Thoracic aorta (tissue), 2 donors: ENCODE measurements around the gene PPP2R2D. TPM values are rescaled to one million over a fixed set of nuclear protein-coding genes. Genes with fewer than 3 reads are reported as not detected.

Experiments
- ATAC-seq: fragments of 150-250 bp; one replicate; pipeline ENCODE4 v1.8.0; 2017; ENCODE audit warnings: low read depth; ENCODE audit not compliant: insufficient number of reproducible peaks, low FRiP score
- DNase-seq: peaks from one replicate; pipeline ENCODE4 v3.0.0-alpha.2; 2020; ENCODE audit warnings: low spot score
- H3K27ac ChIP-seq, 2 donors: fragments of 200-600 bp; sonication (generic); 1 replicate in 1 of 2; 2 replicates in 1 of 2; pipeline ENCODE4 v1.5.1; 2016; ENCODE audit warnings: mild to moderate bottlenecking in 2 of 2, moderate library complexity in 2 of 2
- H3K27me3 ChIP-seq: fragments of 200-600 bp; sonication (generic); replicated peaks from 2 replicates; pipeline ENCODE4 v1.6.0; 2016; ENCODE audit warnings: mild to moderate bottlenecking; ENCODE audit not compliant: insufficient read depth
- H3K36me3 ChIP-seq: fragments of 200-600 bp; sonication (generic); one replicate; pipeline ENCODE4 v1.5.1; 2016
- H3K4me1 ChIP-seq, 2 donors: fragments of 200-600 bp; sonication (generic); 1 replicate in 1 of 2; 2 replicates in 1 of 2; pipeline versions ENCODE4 v1.5.1 to v1.6.0; 2016; ENCODE audit warnings: low read depth in 2 of 2, mild to moderate bottlenecking in 1 of 2; ENCODE audit not compliant: control insufficient read depth in 1 of 2
- H3K4me3 ChIP-seq: fragments of 200-600 bp; sonication (generic); 2 replicates; pipeline ENCODE4 v1.5.1; 2016; ENCODE audit warnings: mild to moderate bottlenecking
- H3K9me3 ChIP-seq: fragments of 200-600 bp; sonication (generic); 2 replicates; pipeline ENCODE4 v1.5.1; 2016
- CTCF ChIP-seq: fragments of 200-600 bp; sonication (generic); IDR thresholded peaks from one replicate; pipeline ENCODE4 v1.5.1; 2019; ENCODE audit warnings: antibody characterized with exemption
- total RNA-seq, 2 donors: library from RNA; depleted of rRNA; stranded (reverse); fragments of >200 nt; gene quantifications; one replicate each; pipeline versions ENCODE4 v1.1.0 to v1.2.3, GENCODE V29; 2016

PPP2R2D gene
- total RNA-seq, 2 donors from 2014 or later, result 23.0 to 34.1 TPM

GRCh38 chr10:131942455-131942854 lies 41.6 kb downstream of the PPP2R2D start:
- Histone ChIP-seq H3K27ac (no peak overlapping the region), H3K27me3 (no peaks in the 10 kb centered on the region), H3K4me1 (peaks cover 11 to 29% of the 10 kb centered on the region in 2 donors), H3K9me3 (no peaks in the 10 kb centered on the region), H3K4me3 (no peak overlapping the region), H3K36me3 (peaks cover 23% of the 10 kb centered on the region)
- ATAC-seq (no peak), DNase-seq (no peak)
- no peak for TF ChIP-seq CTCF

- Histone ChIP-seq H3K27me3 (no peaks in the 10 kb centered on the region), H3K4me3 (no peak overlapping the region), H3K36me3 (peaks cover 26% of the 10 kb centered on the region), H3K9me3 (no peaks in the 10 kb centered on the region), H3K4me1 (peaks cover 11 to 29% of the 10 kb centered on the region in 2 donors), H3K27ac (no peak overlapping the region)
- ATAC-seq (no peak), DNase-seq (no peak)
- TF ChIP-seq CTCF, result no peak
These were observed 42.4 kb downstream of the PPP2R2D start for GRCh38 chr10:131943021-131943814.

GRCh38 chr10:131944412-131944811 lies 43.6 kb downstream of the PPP2R2D start:
- Histone ChIP-seq H3K27ac (no peak overlapping the region), H3K9me3 (no peaks in the 10 kb centered on the region), H3K4me3 (no peak overlapping the region), H3K4me1 (peaks cover 11 to 29% of the 10 kb centered on the region in 2 donors), H3K27me3 (no peaks in the 10 kb centered on the region), H3K36me3 (peaks cover 30% of the 10 kb centered on the region)
- no peak for ATAC-seq
- no peak for TF ChIP-seq CTCF
- no peak for DNase-seq

- DNase-seq, result no peak
- no peaks in the 10 kb centered on the region for H3K9me3 ChIP-seq
- TF ChIP-seq CTCF, result no peak
- peak overlapping the region; percentile 57 for H3K4me3 ChIP-seq
- peak overlapping the region; percentile 78 to 89 for H3K27ac ChIP-seq
- peaks cover 31% of the 10 kb centered on the region for H3K36me3 ChIP-seq
- peaks cover 11 to 29% of the 10 kb centered on the region in 2 donors for H3K4me1 ChIP-seq
- no peak for ATAC-seq
- no peaks in the 10 kb centered on the region for H3K27me3 ChIP-seq
These were observed 44.3 kb downstream of the PPP2R2D start for GRCh38 chr10:131944976-131945695.

GRCh38 chr10:131946321-131946751 lies 45.5 kb downstream of the PPP2R2D start:
- peak overlapping the region; percentile 78 to 89 for H3K27ac ChIP-seq
- no peaks in the 10 kb centered on the region for H3K27me3 ChIP-seq
- H3K9me3 ChIP-seq, result no peaks in the 10 kb centered on the region
- ATAC-seq (peak; percentile 64), DNase-seq (no peak)
- H3K36me3 ChIP-seq, result peaks cover 32% of the 10 kb centered on the region
- peak overlapping the region; percentile 57 for H3K4me3 ChIP-seq
- TF ChIP-seq CTCF, result no peak
- peaks cover 11 to 29% of the 10 kb centered on the region in 2 donors for H3K4me1 ChIP-seq
